Fibroblast of lung (primary cell): ENCODE results near the gene GLA.

ENCODE experiments used
- EZH2 ChIP-seq: IDR thresholded peaks from 2 replicates; pipeline ENCODE4 v1.5.1; 2012; ENCODE audit warnings: low read length, control low read depth, mild to moderate bottlenecking; ENCODE audit errors: missing control alignments
- TF ChIP-seq, protein P1 (sequence below), 2 donors: IDR thresholded peaks in 1 of 2; conservative IDR thresholded peaks in 1 of 2; 1 replicate in 1 of 2; 2 replicates in 1 of 2; pipeline ENCODE4 v1.5.1; 2011 to 2012; ENCODE audit warnings: low read length in 2 of 2, control low read depth in 1 of 2, inconsistent platforms in 1 of 2, low read depth in 1 of 2, mild to moderate bottlenecking in 1 of 2

DNA sequence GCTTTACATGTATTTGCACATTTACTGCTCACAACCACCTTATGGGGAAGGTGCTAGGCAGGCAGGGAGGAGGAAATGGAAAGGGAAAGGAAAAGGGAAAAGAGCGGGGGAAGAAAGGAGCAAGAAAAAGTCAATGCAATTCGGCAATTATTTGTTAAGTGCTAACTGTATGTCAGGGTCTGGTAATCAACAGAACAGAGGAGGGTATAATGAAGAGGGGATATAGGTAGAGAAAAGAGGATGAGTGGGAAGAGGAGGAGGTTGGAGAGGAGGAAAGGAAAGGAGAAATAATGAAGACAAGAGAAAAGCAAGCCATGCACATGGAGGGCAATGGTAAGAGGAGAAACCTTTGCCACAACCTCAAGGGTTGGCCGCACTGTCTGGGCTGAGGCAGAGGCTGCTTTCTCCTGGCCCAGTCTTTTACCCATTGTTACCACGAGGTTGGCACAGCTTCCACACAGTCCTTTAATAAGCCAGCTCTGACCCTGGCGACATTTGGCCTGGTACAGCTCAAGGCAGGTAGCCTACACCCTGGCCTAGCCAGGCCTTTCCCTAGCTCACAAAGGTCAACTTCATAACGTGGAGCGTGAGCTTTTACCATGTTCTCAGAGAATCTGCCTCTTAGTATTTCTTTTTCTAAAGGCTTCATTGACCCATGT lies 22.6 kb downstream of the GLA start:
- TF ChIP-seq, protein P1, sequence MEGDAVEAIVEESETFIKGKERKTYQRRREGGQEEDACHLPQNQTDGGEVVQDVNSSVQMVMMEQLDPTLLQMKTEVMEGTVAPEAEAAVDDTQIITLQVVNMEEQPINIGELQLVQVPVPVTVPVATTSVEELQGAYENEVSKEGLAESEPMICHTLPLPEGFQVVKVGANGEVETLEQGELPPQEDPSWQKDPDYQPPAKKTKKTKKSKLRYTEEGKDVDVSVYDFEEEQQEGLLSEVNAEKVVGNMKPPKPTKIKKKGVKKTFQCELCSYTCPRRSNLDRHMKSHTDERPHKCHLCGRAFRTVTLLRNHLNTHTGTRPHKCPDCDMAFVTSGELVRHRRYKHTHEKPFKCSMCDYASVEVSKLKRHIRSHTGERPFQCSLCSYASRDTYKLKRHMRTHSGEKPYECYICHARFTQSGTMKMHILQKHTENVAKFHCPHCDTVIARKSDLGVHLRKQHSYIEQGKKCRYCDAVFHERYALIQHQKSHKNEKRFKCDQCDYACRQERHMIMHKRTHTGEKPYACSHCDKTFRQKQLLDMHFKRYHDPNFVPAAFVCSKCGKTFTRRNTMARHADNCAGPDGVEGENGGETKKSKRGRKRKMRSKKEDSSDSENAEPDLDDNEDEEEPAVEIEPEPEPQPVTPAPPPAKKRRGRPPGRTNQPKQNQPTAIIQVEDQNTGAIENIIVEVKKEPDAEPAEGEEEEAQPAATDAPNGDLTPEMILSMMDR (conservative IDR thresholded peaks at IDR 0.05 in 1 of 2, IDR thresholded peaks at IDR 0.05 in 1 of 2; ENCODE audit: low read depth in 1 of 2, low read length in 2 of 2): no peak
- TF ChIP-seq EZH2: no peak
